Urothelium cell line (cell line): ENCODE data around the gene SYT15.
"Not testable (repeated sequence)": the region's sequence is repeated elsewhere in the genome, so short reads cannot be mapped to it uniquely, and the experiment has no call there.

Source experiments
- DNase-seq: peaks from one replicate; pipeline ENCODE4 v3.0.0; 2011; ENCODE audit warnings: low spot score, mixed read lengths
- FAIRE-seq: peaks from 2 replicates; lab custom pipeline; 2011; peaks lifted over from hg19 to GRCh38; lab: Jason Lieb, UNC

Gene SYT15

GRCh38 chr10:46585246-46585645 lies 6.3 kb downstream of the SYT15 start:
- FAIRE-seq: not testable (repeated sequence)

GRCh38 chr10:46587546-46587945 lies 8.6 kb downstream of the SYT15 start:
- DNase-seq, FAIRE-seq: not testable (repeated sequence)

More at GRCh38 chr10:46585246-46585645, 6.3 kb downstream of the SYT15 start:
- DNase-seq: not testable (repeated sequence)

DNA sequence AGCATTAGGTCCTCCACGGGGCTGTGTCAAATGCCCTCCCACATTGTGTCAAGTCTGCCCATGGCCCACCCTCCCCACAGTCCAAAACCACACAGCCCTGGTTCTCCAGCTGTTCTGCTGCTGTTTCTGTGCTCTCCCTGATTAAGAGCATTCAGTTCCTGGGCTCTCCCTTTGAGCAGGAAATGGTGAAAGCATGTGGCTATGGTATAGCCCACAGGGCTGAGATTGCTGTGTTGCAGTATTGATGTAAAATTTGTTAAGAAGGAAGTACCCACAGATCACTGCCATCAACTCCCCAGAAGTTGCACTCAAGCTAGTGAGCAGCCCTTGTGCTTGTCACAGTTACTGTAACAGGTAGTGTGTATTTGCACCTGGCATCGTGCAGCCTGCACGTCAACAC lies 9.3 kb downstream of the SYT15 start:
- DNase-seq: not testable (repeated sequence)
- peak; percentile 37 for FAIRE-seq

DNA sequence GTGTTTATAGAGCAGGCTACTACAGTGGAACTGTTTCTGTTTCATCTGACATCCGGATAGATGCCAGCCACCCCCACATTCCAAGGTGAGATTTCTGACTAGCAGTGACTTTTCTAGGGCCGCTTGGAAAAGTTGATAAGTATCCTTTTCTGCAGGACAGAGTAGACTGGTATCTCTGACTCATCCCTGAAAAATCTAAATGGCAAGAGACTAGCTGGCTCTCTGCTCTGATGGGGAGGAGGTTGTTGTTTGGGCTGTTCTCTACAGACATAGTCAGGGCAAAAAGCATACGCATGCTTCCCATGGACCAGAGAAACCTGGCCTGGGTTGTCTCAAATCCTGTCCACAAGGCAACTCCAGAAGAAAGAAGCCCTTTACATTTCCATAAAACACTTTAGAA lies 10.7 kb downstream of the SYT15 start:
- FAIRE-seq, DNase-seq: not testable (repeated sequence)

DNA sequence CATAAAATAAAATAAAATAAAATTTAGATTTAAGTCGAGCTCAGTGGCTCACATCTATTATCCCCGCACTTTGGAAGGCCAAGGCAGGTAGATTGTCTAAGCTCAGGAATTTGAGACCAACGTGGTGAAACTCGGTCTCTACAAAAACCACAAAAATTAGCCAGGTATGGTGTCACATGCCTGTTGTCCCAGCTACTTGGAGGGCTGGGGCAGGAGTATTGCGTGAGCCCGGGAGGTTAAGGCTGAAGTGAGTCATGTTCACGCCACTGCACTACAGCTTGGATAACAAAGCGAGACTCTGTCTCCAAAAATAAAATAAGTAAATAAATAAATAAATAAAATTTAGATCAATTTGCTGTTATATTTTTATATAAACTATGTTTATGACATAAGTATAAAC lies 12.1 kb downstream of the SYT15 start:
- DNase-seq, FAIRE-seq: not testable (repeated sequence)

DNA sequence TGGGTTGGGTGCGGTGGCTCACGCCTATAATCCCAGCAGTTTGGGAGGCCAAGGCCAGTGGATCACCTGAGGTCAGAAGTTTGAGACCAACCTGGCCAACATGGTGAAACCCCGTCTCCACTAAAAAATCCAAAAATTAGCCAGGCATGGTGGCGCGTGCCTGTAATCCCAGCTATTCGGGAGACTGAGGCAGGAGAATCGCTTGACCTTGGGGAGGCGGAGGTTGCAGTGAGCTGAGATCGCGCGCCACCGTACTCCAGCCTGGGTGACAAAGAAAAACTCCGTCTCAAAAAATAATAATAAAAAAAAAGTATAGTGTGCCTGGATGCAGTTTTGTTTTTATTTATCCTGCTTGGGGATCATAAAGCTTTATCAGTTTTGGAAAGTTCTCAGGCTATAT lies 14.4 kb downstream of the SYT15 start:
- FAIRE-seq, DNase-seq: not testable (repeated sequence)

DNA sequence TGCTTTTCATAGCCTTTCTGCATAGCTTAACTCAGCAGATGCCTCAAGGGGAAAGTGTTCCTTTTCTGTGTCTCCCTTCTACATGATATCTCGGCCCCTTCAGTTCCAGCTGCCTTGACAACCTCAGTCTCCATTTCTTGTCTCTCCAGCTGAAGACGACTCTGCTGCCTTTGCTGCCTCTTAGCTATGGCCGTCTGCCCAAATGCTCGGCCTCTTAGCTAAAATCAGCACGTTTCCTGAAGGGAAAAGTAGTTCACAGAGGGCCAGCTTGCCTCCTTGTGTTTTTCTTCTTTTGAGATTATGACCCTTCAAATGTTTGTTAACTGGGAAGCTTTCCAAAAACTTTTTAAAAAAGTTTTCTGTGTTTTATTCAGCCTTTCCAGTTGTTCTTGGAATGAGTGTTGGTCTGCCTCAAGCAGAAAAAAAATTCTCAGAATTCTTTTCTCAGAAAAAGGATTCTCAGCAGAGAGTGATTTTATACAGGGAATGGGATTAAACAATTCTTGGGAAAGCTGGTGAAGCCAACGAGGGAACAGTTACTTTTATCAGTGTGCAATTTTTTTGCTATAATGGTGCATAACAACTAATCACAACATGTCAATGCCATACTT lies 15.6 kb downstream of the SYT15 start:
- FAIRE-seq, DNase-seq: not testable (repeated sequence)

DNA sequence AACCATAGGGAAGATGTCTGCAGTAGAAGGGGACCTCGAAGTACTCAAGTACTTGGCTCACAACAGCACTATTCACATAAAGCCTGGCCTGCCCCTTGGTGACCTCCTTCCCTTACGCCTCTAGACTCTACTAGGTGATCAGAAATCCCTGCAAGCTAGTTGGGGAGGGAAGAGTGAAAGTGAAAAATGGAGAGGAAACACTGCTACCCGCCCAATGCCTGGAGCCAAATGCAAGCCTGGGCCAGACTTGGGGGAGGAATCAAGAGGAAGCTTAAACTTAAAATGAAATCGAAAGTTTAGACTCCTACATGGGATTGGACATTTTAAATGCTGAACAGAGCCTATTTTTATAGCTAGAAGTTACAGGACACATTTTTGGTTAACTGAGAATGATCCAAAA lies 17.6 kb downstream of the SYT15 start:
- not testable (repeated sequence) for FAIRE-seq, DNase-seq

GRCh38 chr10:46597616-46598246 lies 18.8 kb downstream of the SYT15 start:
- DNase-seq: not testable (repeated sequence)
- FAIRE-seq: peak; percentile 90

DNA sequence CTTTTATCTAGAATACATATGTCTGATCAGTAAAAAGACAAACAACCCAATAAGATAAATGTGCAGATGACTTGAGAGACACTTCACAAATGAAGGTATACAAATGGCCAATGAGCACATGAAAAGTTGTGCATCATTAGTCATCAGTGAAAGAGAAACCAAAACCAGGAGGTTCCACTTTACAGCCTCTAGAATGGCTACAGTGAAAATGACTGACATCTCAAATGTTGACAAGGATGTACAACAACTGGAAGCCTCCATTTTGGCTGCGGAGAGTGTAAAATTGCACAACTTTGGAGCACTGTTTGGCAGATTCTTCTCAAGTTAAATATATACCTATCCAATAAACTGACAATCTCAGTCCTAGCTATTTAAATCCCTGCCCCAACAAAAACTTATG lies 21.6 kb downstream of the SYT15 start:
- not testable (repeated sequence) for FAIRE-seq, DNase-seq

DNA sequence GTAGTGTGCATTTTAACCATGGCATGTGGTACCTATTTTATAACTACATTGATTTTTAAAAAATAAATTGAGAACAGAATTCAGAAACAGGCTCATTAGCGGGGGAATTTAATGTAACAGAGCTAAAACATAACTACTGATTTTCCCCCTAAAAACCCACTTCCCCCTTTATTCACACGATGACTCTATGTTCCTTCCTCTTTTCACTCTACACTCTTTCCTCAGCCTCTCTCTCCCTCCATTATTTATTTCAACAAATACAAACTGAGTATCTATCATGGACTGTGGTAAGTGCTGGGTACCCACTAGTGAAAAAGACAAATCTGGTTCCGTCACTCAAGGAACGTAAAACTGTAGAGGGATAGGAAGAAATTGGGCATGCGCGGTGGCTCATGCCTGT lies 36.6 kb downstream of the SYT15 start:
- FAIRE-seq, DNase-seq: not testable (repeated sequence)

DNA sequence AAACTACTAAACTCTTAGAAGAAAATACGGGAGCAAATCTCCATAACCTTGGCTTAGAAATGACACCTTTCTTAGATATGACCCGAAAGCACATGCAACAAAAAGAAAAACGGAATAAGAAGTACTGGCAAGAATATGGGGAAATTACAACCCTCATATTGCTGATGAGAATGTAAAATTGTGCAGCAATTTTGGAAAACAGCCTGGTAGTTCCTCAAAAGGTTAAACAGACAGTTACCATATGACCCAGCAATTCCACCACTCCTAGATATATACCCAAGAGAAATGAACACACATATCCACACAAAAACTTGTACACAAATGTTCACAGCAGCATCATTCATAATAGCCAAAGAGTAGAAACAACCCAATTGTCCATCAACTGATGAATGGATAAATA lies 37.3 kb downstream of the SYT15 start:
- DNase-seq, FAIRE-seq: not testable (repeated sequence)

DNA sequence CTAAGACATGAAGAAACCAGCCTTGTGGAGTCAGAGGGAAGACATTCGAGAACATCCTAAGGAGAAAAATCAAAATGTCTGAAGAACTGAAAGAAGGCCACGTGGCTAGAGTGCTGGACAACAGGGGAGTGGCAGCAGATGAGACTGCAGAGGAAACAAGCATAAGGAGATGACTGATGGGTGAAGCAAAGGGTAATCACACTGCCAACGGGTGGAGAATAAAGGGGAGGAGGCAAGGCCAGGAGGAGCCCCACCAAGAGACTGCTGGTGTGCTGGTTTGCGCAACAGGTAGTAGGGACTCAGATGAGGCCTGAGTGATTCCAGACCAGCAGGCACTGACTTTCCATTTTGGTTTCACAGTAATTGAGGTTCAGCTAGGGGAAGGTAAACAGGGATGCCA lies 38.2 kb downstream of the SYT15 start:
- DNase-seq, FAIRE-seq: not testable (repeated sequence)

DNA sequence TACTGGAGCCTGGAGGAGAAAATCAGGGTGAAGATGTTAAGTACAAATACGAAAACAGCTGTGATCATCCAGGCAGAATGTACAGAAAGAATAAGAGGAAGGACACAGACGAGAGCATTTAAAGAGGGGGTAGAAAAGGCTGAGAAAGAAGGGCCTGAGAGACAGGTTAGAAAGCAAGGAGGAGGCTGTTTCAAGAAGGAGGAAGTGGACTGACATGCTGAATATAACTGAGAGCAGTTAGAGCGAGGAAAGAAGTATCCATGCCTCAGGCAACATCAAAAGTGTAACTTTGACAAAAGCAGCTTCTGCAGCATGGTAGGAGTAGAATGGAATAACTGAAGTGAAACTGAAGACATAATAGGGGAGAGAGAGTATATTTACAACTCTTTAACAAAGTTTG lies 39.0 kb downstream of the SYT15 start:
- not testable (repeated sequence) for DNase-seq, FAIRE-seq

- FAIRE-seq, DNase-seq: not testable (repeated sequence)
Measured at GRCh38 chr10:46623899-46624654, 45.1 kb downstream of the SYT15 start.

GRCh38 chr10:46629805-46630204 lies 50.9 kb downstream of the SYT15 start:
- DNase-seq, FAIRE-seq: not testable (repeated sequence)

GRCh38 chr10:46630816-46631215 lies 51.9 kb downstream of the SYT15 start:
- not testable (repeated sequence) for FAIRE-seq, DNase-seq

DNA sequence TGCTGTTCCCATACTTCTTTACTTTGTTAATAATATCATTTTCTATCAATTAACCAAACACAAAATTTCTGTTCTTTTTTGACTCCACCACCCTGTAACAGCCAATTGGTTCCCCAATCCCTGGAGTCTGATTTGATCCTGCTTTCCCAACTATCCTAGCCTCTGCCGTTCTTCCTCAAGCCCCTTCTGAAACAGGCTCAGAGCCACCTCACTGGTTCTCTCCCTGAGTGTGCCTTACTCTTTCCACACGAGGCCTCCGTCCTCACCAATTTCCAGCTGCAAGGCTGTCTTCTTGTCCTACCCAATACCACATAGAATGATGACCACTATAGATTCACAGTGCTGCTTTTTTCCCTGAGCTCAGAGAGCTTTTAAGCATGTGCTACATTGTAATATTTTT lies 52.8 kb downstream of the SYT15 start:
- not testable (repeated sequence) for FAIRE-seq

DNA sequence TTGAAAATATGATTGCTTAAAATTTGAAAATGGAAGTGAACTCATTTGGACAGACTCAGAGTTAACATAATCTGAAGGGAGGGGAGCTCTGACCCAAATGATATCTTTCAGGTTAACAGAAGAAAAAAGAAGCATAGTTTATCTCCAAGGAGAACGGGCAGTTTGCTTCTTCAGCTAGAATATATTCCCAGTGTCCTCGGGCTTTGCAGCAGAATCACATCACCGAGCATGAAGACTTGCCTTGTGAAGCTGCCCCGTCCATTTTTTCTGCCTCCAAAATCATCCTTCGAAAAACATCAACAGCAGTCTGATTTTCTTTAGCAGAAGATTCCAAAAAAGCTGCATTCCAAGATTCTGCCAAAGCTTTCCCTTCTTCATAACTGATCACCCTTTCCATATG lies 55.8 kb downstream of the SYT15 start:
- FAIRE-seq, DNase-seq: not testable (repeated sequence)

More for the DNA sequence above, 52.8 kb downstream of the SYT15 start:
- DNase-seq: not testable (repeated sequence)

DNA sequence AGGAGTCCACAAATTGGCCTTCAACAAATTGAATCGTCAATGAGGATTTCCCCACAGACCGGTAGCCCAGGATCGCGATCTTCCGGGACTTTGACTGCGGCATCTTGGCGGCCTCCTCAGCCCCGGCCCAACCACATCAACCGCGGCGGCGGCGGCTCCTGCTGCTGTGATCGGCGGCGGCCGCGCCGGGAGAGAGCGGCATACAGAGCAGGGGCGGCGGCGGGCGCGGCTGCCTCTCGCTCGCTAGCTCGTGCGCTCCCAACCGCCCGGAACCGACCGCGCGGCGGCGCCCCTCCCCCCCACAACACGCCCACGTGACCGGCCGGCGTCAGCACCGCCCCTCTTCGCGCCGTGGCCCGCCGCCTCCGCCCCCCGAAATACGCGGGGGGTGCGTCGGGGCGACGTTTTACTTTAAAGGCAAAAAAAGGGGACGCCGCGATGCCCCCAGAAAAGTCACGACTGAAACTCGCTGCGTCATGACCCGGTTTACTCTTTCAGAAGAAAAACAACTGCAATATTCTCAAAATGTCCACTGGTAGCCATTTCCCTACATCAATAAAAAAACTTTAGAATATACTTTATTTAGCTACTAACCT lies 56.5 kb downstream of the SYT15 start:
- DNase-seq, FAIRE-seq: not testable (repeated sequence)

DNA sequence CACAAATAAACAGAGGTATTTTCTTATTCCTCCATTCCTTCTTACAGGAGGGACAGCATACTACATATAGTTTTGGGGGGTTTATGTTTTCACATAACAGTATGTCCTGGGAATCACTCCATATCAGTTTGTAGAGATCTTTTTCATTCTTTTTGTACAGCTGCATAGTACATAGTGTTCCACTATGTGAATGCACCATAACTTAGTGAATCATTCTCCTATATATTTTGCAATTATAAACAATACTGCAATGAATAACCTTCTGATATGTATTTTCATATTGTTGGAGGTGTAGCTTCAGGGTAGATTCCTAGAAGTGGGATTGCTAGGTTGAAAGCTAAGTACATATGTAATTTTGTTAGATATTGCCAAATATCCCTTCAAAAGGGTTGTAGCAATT lies 61.1 kb downstream of the SYT15 start:
- FAIRE-seq, DNase-seq: not testable (repeated sequence)
